GM19043 (cell line): Measurements from ENCODE around the gene HHIPL1.
"Not testable (repeated sequence)": the region's sequence is repeated elsewhere in the genome, so short reads cannot be mapped to it uniquely, and the experiment has no call there.

ENCODE experiments used
- ATAC-seq: cut with Tn5 transposase; IDR thresholded peaks from one replicate; pipeline ENCODE4 v1.9.1; 2021; ENCODE audit warnings: low read depth; ENCODE audit not compliant: unreplicated experiment

Gene HHIPL1

GRCh38 chr14:99657645-99658155 lies 12.8 kb downstream of the HHIPL1 start:
- no peak for ATAC-seq

- ATAC-seq, result no peak
These were observed 13.4 kb downstream of the HHIPL1 start for GRCh38 chr14:99658218-99658845.

- ATAC-seq, result no peak
These were observed 14.4 kb downstream of the HHIPL1 start for GRCh38 chr14:99659333-99659741.

- ATAC-seq, result no peak
These were observed 15.2 kb downstream of the HHIPL1 start for GRCh38 chr14:99660006-99660566.

- ATAC-seq, result no peak
These were observed 15.9 kb downstream of the HHIPL1 start for GRCh38 chr14:99660794-99661193.

- not testable (repeated sequence) for ATAC-seq
These were observed 16.3 kb downstream of the HHIPL1 start for GRCh38 chr14:99661206-99661605.

- no peak for ATAC-seq
These were observed 17.9 kb downstream of the HHIPL1 start for GRCh38 chr14:99662846-99663245.

GRCh38 chr14:99663386-99664057 lies 18.6 kb downstream of the HHIPL1 start:
- ATAC-seq, result no peak

GRCh38 chr14:99664058-99664936 lies 19.4 kb downstream of the HHIPL1 start:
- no peak for ATAC-seq

- ATAC-seq, result no peak
These were observed 20.0 kb downstream of the HHIPL1 start for GRCh38 chr14:99664937-99665273.

- ATAC-seq, result no peak
These were observed 21.6 kb downstream of the HHIPL1 start for GRCh38 chr14:99666533-99666932.

GRCh38 chr14:99667045-99667444 lies 22.1 kb downstream of the HHIPL1 start:
- no peak for ATAC-seq

GRCh38 chr14:99667821-99668220 lies 22.9 kb downstream of the HHIPL1 start:
- ATAC-seq, result no peak

GRCh38 chr14:99668307-99669295 lies 23.7 kb downstream of the HHIPL1 start:
- no peak for ATAC-seq

- no peak for ATAC-seq
These were observed 25.7 kb downstream of the HHIPL1 start for GRCh38 chr14:99670361-99671234.

- no peak for ATAC-seq
These were observed 26.6 kb downstream of the HHIPL1 start for GRCh38 chr14:99671235-99672224.

GRCh38 chr14:99672506-99673304 lies 27.8 kb downstream of the HHIPL1 start:
- ATAC-seq, result no peak
